HepG2 (cell line): Measurements from ENCODE around the gene C12orf60.

Experiments
- ATF1 ChIP-seq: IDR thresholded peaks from 2 replicates; pipeline ENCODE4 v1.6.1; 2016; ENCODE audit warnings: mild to moderate bottlenecking, control low read depth
- CTCF ChIP-seq: sonication (generic); formaldehyde crosslinking; IDR thresholded peaks from 2 replicates; pipeline ENCODE4 v1.5.0; 2020; ENCODE audit warnings: mild to moderate bottlenecking, missing genetic modification reagents, moderate library complexity
- FOXO4 ChIP-seq: sonication (generic); formaldehyde crosslinking; conservative IDR thresholded peaks from 2 replicates; pipeline ENCODE4 v1.8.1; 2023; ENCODE audit warnings: missing genetic modification reagents
- MAZ ChIP-seq, 2 experiments: sonication (generic) in 1 of 2; formaldehyde crosslinking in 1 of 2; IDR thresholded peaks; 2 replicates each; pipeline versions ENCODE4 v1.5.0 to v1.6.1; 2012 to 2020; ENCODE audit warnings: low read depth in 2 of 2, mild to moderate bottlenecking in 2 of 2, borderline replicate concordance in 1 of 2, improper control_type of control experiment in 1 of 2, low read length in 1 of 2, missing genetic modification reagents in 1 of 2, moderate library complexity in 1 of 2
- RAD51 ChIP-seq: fragments of 450-650 bp; IDR thresholded peaks from 2 replicates; pipeline ENCODE4 v1.6.1; 2016; ENCODE audit warnings: borderline replicate concordance
- RBM22 ChIP-seq: fragments of 200-400 bp; formaldehyde crosslinking; optimal IDR thresholded peaks from 2 replicates; pipeline ENCODE3; 2017; ENCODE audit warnings: mild to moderate bottlenecking, low read length, moderate library complexity
- ZNF557 ChIP-seq: sonication (generic); formaldehyde crosslinking; IDR thresholded peaks from 2 replicates; pipeline ENCODE4 v1.4.0; 2020; ENCODE audit warnings: missing genetic modification reagents
- ZNF740 ChIP-seq: sonication (generic); formaldehyde crosslinking; IDR thresholded peaks from 2 replicates; pipeline ENCODE4 v1.4.0; 2020; ENCODE audit warnings: missing genetic modification reagents
- ZNF768 ChIP-seq: sonication (generic); formaldehyde crosslinking; IDR thresholded peaks from 2 replicates; pipeline ENCODE4 v1.4.0; 2020; ENCODE audit warnings: missing genetic modification reagents

- TF ChIP-seq FOXO4 (CRISPR knock-in tag): no peak
- no peak for TF ChIP-seq ZNF768 (CRISPR knock-in tag)
- TF ChIP-seq MAZ (IDR thresholded peaks at IDR 0.05; ENCODE audit: borderline replicate concordance, low read depth, low read length): no peak
- no peak for TF ChIP-seq MAZ (CRISPR knock-in tag; IDR thresholded peaks at IDR 0.05; ENCODE audit: low read depth)
- TF ChIP-seq CTCF: no peak
- TF ChIP-seq ATF1 (CRISPR knock-in tag): no peak
- no peak for TF ChIP-seq RBM22
- no peak for TF ChIP-seq RAD51
- TF ChIP-seq ZNF740 (CRISPR knock-in tag): no peak
- no peak for TF ChIP-seq ZNF557 (CRISPR knock-in tag)
Observed at GRCh38 chr12:14871247-14871646, 67.8 kb downstream of the C12orf60 start.
